NCI-H146 treated with DMSO at 0.1 percent for 48 hours (cell line): ENCODE data around the gene KIRREL3.
A peak's percentile ranks its signal among the peaks of the same experiment; 100 is the strongest.

Experiments used
- DNase-seq: peaks from one replicate; lab custom pipeline; 2025; ENCODE audit not compliant: unreplicated experiment; lab: John Stamatoyannopoulos, UW

KIRREL3 gene

GRCh38 chr11:126415128-126415527 is 585.4 kb downstream of the KIRREL3 start:
- DNase-seq = no peak

- no peak for DNase-seq
These were observed 586.0 kb downstream of the KIRREL3 start for GRCh38 chr11:126414615-126415014.

GRCh38 chr11:126413843-126414405 is 586.6 kb downstream of the KIRREL3 start:
- DNase-seq = no peak

GRCh38 chr11:126413426-126413825 is 587.1 kb downstream of the KIRREL3 start:
- DNase-seq = no peak

- no peak for DNase-seq
These were observed 588.6 kb downstream of the KIRREL3 start for GRCh38 chr11:126411971-126412381.

- no peak for DNase-seq
These were observed 589.9 kb downstream of the KIRREL3 start for GRCh38 chr11:126410649-126411048.

- no peak for DNase-seq
These were observed 591.0 kb downstream of the KIRREL3 start for GRCh38 chr11:126409620-126409985.

- DNase-seq = no peak
These were observed 591.5 kb downstream of the KIRREL3 start for GRCh38 chr11:126408901-126409619.

GRCh38 chr11:126408496-126408895 is 592.1 kb downstream of the KIRREL3 start:
- no peak for DNase-seq

GRCh38 chr11:126407682-126408288 is 592.8 kb downstream of the KIRREL3 start:
- DNase-seq = no peak

- no peak for DNase-seq
These were observed 593.5 kb downstream of the KIRREL3 start for GRCh38 chr11:126407101-126407521.

GRCh38 chr11:126406368-126406767 is 594.2 kb downstream of the KIRREL3 start:
- DNase-seq = no peak

GRCh38 chr11:126405906-126406305 is 594.7 kb downstream of the KIRREL3 start:
- peak; percentile 23 for DNase-seq

- DNase-seq = no peak
These were observed 595.2 kb downstream of the KIRREL3 start for GRCh38 chr11:126405374-126405773.

- no peak for DNase-seq
These were observed 596.2 kb downstream of the KIRREL3 start for GRCh38 chr11:126404367-126404766.

- DNase-seq = no peak
These were observed 596.9 kb downstream of the KIRREL3 start for GRCh38 chr11:126403658-126404057.

- DNase-seq = no peak
These were observed 597.5 kb downstream of the KIRREL3 start for GRCh38 chr11:126403022-126403581.

GRCh38 chr11:126400479-126400878 is 600.1 kb downstream of the KIRREL3 start:
- DNase-seq = no peak

GRCh38 chr11:126400019-126400418 is 600.6 kb downstream of the KIRREL3 start:
- no peak for DNase-seq

GRCh38 chr11:126398721-126399120 is 601.8 kb downstream of the KIRREL3 start:
- DNase-seq = no peak

- no peak for DNase-seq
These were observed 602.3 kb downstream of the KIRREL3 start for GRCh38 chr11:126398296-126398695.

GRCh38 chr11:126396965-126397364 is 603.6 kb downstream of the KIRREL3 start:
- DNase-seq = no peak
